HEK293 (cell line): ENCODE data around the gene TTL.
"Not testable (repeated sequence)": the region's sequence is repeated elsewhere in the genome, so short reads cannot be mapped to it uniquely, and the experiment has no call there.

Experiments
- WT1 ChIP-seq: fragments of 450-650 bp; formaldehyde crosslinking; IDR thresholded peaks from 2 replicates; pipeline ENCODE4 v1.5.1; 2016; ENCODE audit warnings: missing biosample characterization, missing genetic modification characterization
- ZEB2 ChIP-seq: fragments of 450-650 bp; formaldehyde crosslinking; IDR thresholded peaks from 2 replicates; pipeline ENCODE4 v1.5.1; 2016; ENCODE audit warnings: missing biosample characterization, missing genetic modification characterization
- ZNF114 ChIP-seq: fragments of 450-650 bp; formaldehyde crosslinking; IDR thresholded peaks from 2 replicates; pipeline ENCODE4 v1.5.0; 2017; ENCODE audit warnings: missing biosample characterization, missing genetic modification characterization
- ZNF416 ChIP-seq: fragments of 450-650 bp; formaldehyde crosslinking; IDR thresholded peaks from 2 replicates; pipeline ENCODE4 v1.5.1; 2016; ENCODE audit warnings: missing biosample characterization, missing genetic modification characterization
- ZNF530 ChIP-seq: fragments of 450-650 bp; formaldehyde crosslinking; IDR thresholded peaks from 2 replicates; pipeline ENCODE4 v1.5.1; 2016; ENCODE audit warnings: low read depth, missing biosample characterization, missing genetic modification characterization
- ZNF600 ChIP-seq: fragments of 450-650 bp; formaldehyde crosslinking; IDR thresholded peaks from 2 replicates; pipeline ENCODE4 v1.5.1; 2016; ENCODE audit warnings: missing biosample characterization, missing genetic modification characterization
- TF ChIP-seq, protein P1 (sequence below): fragments of 450-650 bp; formaldehyde crosslinking; IDR thresholded peaks from 2 replicates; pipeline ENCODE4 v1.5.1; 2016; ENCODE audit warnings: missing biosample characterization, missing genetic modification characterization, borderline replicate concordance
- TF ChIP-seq, protein P2 (sequence below): fragments of 450-650 bp; formaldehyde crosslinking; IDR thresholded peaks from 2 replicates; pipeline ENCODE4 v1.5.1; 2016; ENCODE audit warnings: missing biosample characterization, missing genetic modification characterization
- TF ChIP-seq, protein P3 (sequence below): fragments of 450-650 bp; formaldehyde crosslinking; IDR thresholded peaks from 2 replicates; pipeline ENCODE4 v1.5.1; 2016; ENCODE audit warnings: missing biosample characterization, missing genetic modification characterization
- TF ChIP-seq, protein P4 (sequence below): fragments of 450-650 bp; formaldehyde crosslinking; IDR thresholded peaks from 2 replicates; pipeline ENCODE4 v1.5.1; 2016; ENCODE audit warnings: missing biosample characterization, missing genetic modification characterization
- TF ChIP-seq, protein P5 (sequence below): fragments of 450-650 bp; formaldehyde crosslinking; IDR thresholded peaks from 2 replicates; pipeline ENCODE4 v1.5.1; 2016; ENCODE audit warnings: missing biosample characterization, missing genetic modification characterization

DNA sequence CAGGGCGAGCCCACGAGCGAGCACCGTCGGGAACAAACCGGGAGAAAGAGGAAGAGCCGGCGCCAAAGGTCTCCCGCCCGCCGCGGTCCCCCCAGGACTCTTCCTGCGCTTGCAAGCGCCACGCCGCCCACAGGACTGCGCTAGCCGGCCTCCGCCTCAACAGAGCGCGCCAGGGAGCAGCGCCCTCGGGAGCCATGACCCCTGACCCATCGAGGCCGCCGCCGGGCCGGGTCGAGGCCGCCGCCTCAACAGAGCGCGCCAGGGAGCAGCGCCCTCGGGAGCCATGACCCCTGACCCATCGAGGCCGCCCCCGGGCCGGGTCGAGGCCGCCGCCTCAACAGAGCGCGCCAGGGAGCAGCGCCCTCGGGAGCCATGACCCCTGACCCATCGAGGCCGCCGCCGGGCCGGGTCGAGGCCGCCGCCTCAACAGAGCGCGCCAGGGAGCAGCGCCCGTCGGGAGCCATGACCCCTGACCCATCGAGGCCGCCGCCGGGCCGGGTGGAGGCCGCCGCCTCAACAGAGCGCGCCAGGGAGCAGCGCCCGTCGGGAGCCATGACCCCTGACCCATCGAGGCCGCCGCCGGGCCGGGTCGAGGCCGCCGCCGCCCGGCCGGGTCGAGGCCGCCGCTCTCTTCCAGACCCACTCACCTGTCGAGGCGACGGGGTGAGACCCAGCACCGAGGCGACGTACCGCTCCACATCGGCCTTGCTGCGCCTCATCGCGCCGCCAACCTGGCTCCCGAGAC is 49.0 kb upstream of the TTL start:
- TF ChIP-seq WT1 (tag by site-specific recombination); ZEB2 (tag by site-specific recombination); ZNF600 (tag by site-specific recombination); ZNF114 (tag by site-specific recombination); ZNF530 (tag by site-specific recombination); ZNF416: not testable (repeated sequence)
- TF ChIP-seq, protein P1, sequence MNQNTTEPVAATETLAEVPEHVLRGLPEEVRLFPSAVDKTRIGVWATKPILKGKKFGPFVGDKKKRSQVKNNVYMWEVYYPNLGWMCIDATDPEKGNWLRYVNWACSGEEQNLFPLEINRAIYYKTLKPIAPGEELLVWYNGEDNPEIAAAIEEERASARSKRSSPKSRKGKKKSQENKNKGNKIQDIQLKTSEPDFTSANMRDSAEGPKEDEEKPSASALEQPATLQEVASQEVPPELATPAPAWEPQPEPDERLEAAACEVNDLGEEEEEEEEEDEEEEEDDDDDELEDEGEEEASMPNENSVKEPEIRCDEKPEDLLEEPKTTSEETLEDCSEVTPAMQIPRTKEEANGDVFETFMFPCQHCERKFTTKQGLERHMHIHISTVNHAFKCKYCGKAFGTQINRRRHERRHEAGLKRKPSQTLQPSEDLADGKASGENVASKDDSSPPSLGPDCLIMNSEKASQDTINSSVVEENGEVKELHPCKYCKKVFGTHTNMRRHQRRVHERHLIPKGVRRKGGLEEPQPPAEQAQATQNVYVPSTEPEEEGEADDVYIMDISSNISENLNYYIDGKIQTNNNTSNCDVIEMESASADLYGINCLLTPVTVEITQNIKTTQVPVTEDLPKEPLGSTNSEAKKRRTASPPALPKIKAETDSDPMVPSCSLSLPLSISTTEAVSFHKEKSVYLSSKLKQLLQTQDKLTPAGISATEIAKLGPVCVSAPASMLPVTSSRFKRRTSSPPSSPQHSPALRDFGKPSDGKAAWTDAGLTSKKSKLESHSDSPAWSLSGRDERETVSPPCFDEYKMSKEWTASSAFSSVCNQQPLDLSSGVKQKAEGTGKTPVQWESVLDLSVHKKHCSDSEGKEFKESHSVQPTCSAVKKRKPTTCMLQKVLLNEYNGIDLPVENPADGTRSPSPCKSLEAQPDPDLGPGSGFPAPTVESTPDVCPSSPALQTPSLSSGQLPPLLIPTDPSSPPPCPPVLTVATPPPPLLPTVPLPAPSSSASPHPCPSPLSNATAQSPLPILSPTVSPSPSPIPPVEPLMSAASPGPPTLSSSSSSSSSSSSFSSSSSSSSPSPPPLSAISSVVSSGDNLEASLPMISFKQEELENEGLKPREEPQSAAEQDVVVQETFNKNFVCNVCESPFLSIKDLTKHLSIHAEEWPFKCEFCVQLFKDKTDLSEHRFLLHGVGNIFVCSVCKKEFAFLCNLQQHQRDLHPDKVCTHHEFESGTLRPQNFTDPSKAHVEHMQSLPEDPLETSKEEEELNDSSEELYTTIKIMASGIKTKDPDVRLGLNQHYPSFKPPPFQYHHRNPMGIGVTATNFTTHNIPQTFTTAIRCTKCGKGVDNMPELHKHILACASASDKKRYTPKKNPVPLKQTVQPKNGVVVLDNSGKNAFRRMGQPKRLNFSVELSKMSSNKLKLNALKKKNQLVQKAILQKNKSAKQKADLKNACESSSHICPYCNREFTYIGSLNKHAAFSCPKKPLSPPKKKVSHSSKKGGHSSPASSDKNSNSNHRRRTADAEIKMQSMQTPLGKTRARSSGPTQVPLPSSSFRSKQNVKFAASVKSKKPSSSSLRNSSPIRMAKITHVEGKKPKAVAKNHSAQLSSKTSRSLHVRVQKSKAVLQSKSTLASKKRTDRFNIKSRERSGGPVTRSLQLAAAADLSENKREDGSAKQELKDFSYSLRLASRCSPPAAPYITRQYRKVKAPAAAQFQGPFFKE (tag by site-specific recombination), result not testable (repeated sequence)
- TF ChIP-seq, protein P2, sequence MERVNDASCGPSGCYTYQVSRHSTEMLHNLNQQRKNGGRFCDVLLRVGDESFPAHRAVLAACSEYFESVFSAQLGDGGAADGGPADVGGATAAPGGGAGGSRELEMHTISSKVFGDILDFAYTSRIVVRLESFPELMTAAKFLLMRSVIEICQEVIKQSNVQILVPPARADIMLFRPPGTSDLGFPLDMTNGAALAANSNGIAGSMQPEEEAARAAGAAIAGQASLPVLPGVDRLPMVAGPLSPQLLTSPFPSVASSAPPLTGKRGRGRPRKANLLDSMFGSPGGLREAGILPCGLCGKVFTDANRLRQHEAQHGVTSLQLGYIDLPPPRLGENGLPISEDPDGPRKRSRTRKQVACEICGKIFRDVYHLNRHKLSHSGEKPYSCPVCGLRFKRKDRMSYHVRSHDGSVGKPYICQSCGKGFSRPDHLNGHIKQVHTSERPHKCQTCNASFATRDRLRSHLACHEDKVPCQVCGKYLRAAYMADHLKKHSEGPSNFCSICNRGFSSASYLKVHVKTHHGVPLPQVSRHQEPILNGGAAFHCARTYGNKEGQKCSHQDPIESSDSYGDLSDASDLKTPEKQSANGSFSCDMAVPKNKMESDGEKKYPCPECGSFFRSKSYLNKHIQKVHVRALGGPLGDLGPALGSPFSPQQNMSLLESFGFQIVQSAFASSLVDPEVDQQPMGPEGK (tag by site-specific recombination), result not testable (repeated sequence)
- TF ChIP-seq, protein P3, sequence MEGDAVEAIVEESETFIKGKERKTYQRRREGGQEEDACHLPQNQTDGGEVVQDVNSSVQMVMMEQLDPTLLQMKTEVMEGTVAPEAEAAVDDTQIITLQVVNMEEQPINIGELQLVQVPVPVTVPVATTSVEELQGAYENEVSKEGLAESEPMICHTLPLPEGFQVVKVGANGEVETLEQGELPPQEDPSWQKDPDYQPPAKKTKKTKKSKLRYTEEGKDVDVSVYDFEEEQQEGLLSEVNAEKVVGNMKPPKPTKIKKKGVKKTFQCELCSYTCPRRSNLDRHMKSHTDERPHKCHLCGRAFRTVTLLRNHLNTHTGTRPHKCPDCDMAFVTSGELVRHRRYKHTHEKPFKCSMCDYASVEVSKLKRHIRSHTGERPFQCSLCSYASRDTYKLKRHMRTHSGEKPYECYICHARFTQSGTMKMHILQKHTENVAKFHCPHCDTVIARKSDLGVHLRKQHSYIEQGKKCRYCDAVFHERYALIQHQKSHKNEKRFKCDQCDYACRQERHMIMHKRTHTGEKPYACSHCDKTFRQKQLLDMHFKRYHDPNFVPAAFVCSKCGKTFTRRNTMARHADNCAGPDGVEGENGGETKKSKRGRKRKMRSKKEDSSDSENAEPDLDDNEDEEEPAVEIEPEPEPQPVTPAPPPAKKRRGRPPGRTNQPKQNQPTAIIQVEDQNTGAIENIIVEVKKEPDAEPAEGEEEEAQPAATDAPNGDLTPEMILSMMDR (tag by site-specific recombination), result not testable (repeated sequence)
- TF ChIP-seq, protein P4, sequence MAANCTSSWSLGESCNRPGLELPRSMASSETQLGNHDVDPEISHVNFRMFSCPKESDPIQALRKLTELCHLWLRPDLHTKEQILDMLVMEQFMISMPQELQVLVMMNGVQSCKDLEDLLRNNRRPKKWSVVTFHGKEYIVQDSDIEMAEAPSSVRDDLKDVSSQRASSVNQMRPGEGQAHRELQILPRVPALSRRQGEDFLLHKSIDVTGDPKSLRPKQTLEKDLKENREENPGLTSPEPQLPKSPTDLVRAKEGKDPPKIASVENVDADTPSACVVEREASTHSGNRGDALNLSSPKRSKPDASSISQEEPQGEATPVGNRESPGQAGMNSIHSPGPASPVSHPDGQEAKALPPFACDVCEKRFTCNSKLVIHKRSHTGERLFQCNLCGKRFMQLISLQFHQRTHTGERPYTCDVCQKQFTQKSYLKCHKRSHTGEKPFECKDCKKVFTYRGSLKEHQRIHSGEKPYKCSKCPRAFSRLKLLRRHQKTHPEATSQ, result not testable (repeated sequence)
- TF ChIP-seq, protein P5, sequence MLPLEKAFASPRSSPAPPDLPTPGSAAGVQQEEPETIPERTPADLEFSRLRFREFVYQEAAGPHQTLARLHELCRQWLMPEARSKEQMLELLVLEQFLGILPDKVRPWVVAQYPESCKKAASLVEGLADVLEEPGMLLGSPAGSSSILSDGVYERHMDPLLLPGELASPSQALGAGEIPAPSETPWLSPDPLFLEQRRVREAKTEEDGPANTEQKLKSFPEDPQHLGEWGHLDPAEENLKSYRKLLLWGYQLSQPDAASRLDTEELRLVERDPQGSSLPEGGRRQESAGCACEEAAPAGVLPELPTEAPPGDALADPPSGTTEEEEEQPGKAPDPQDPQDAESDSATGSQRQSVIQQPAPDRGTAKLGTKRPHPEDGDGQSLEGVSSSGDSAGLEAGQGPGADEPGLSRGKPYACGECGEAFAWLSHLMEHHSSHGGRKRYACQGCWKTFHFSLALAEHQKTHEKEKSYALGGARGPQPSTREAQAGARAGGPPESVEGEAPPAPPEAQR (tag by site-specific recombination), result not testable (repeated sequence)
